Activated T-cell treated with anti-CD3 and anti-CD28 coated beads, Interleukin-2, amount 50 U/mL, for 4 hours (primary cell): ENCODE measurements around the gene LCN15. TPM values are rescaled to one million over a fixed set of nuclear protein-coding genes. Genes with fewer than 3 reads are reported as not detected.

Source experiments
- ATAC-seq, 2 donors: fragments of 200-7000 bp; cut with Tn5 transposase; one replicate each; pipeline ENCODE4 v1.10.0; 2021
- DNase-seq: peaks from one replicate; pipeline ENCODE4 v3.0.0-alpha.2; 2020
- H3K27me3 Mint-ChIP-seq: one replicate; pipeline ENCODE4 v1.8.0; 2021; ENCODE audit warnings: low read depth, mixed read lengths
- H3K36me3 Mint-ChIP-seq: one replicate; pipeline ENCODE4 v1.8.0; 2022; ENCODE audit warnings: mixed read lengths; ENCODE audit not compliant: insufficient read depth
- H3K4me1 Mint-ChIP-seq: one replicate; pipeline ENCODE4 v1.8.0; 2021; ENCODE audit warnings: low read depth, mixed read lengths
- H3K4me3 Mint-ChIP-seq: one replicate; pipeline ENCODE4 v1.8.0; 2021; ENCODE audit warnings: mild to moderate bottlenecking, moderate library complexity, mixed read lengths
- H3K9me3 Mint-ChIP-seq: one replicate; pipeline ENCODE4 v1.8.0; 2021; ENCODE audit warnings: mixed read lengths
- total RNA-seq, 3 donors: library from RNA; stranded (reverse); gene quantifications; one replicate each; pipeline ENCODE4 v1.2.1, GENCODE V29; 2021

Gene LCN15
- total RNA-seq, 3 donors from 2014 or later, result not detected

GRCh38 chr9:136740069-136740468 is 24.2 kb downstream of the LCN15 start:
- Mint-ChIP-seq H3K36me3 (no peaks in the 10 kb centered on the region), H3K4me3 (no peak overlapping the region), H3K4me1 (peaks cover 8% of the 10 kb centered on the region), H3K9me3 (no peaks in the 10 kb centered on the region), H3K27me3 (peaks cover 3% of the 10 kb centered on the region)
- DNase-seq, result no peak
- ATAC-seq, result no peak

- Mint-ChIP-seq H3K4me1 (peaks cover 8% of the 10 kb centered on the region), H3K4me3 (no peak overlapping the region), H3K36me3 (no peaks in the 10 kb centered on the region), H3K27me3 (peaks cover 3% of the 10 kb centered on the region), H3K9me3 (no peaks in the 10 kb centered on the region)
- ATAC-seq (no peak), DNase-seq (no peak)
These were observed 24.8 kb downstream of the LCN15 start for GRCh38 chr9:136739509-136739908.

GRCh38 chr9:136738960-136739359 is 25.4 kb downstream of the LCN15 start:
- DNase-seq (no peak), ATAC-seq (no peak)
- Mint-ChIP-seq H3K9me3 (no peaks in the 10 kb centered on the region), H3K27me3 (peaks cover 3% of the 10 kb centered on the region), H3K4me3 (no peak overlapping the region), H3K36me3 (no peaks in the 10 kb centered on the region), H3K4me1 (peaks cover 8% of the 10 kb centered on the region)

GRCh38 chr9:136735812-136736480 is 28.4 kb downstream of the LCN15 start:
- no peaks in the 10 kb centered on the region for H3K36me3 Mint-ChIP-seq
- no peaks in the 10 kb centered on the region for H3K9me3 Mint-ChIP-seq
- peaks cover 1% of the 10 kb centered on the region for H3K27me3 Mint-ChIP-seq
- H3K4me1 Mint-ChIP-seq, result peaks cover 7% of the 10 kb centered on the region
- ATAC-seq, result no peak
- DNase-seq, result no peak
- H3K4me3 Mint-ChIP-seq, result no peak overlapping the region

- Mint-ChIP-seq H3K27me3 (peaks cover 1% of the 10 kb centered on the region), H3K9me3 (no peaks in the 10 kb centered on the region), H3K4me3 (no peak overlapping the region), H3K4me1 (peaks cover 7% of the 10 kb centered on the region), H3K36me3 (no peaks in the 10 kb centered on the region)
- DNase-seq (no peak), ATAC-seq (peak; percentile 59 to 60)
These were observed 29.4 kb downstream of the LCN15 start for GRCh38 chr9:136734837-136735496.

GRCh38 chr9:136733611-136734010 is 30.7 kb downstream of the LCN15 start:
- peaks cover 12% of the 10 kb centered on the region for H3K4me1 Mint-ChIP-seq
- no peak overlapping the region for H3K4me3 Mint-ChIP-seq
- no peaks in the 10 kb centered on the region for H3K36me3 Mint-ChIP-seq
- no peaks in the 10 kb centered on the region for H3K27me3 Mint-ChIP-seq
- H3K9me3 Mint-ChIP-seq, result no peaks in the 10 kb centered on the region
- no peak for ATAC-seq
- DNase-seq, result no peak

DNA sequence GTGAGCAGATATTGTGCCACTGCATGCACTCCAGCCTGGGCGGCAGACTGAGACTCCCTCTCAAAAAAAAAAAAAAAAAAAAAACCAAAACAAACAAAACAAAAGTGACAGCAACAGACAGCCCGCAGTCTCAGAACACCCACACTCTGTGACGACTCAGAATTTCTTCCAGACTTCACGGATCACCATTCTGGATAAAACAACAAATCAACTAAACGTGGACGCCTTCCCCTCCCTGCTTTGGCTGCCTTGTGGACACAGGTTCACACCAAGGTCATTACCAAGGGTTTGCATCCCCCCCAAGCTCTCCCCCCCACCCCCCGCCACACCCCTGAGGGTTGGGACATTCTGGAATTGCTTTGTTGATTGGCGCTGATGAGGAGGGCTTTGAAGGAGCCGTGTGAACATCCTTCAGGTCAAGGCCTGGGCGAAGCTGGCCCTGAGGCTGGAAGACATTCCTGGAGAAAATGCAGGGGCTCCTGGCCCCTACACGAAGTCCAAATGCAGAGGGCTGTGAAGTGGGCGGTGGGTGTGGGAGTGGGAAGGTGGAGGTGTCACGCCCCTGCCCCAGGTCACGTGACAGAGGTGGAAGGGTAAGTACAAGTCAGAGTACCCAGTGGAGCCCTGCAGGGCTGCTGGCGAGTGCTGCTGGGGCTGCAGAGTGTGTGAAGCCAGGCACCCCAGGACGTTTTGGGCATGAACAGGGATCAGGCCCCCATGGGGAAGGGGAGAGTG is 31.7 kb downstream of the LCN15 start:
- Mint-ChIP-seq H3K4me1 (peaks cover 12% of the 10 kb centered on the region), H3K36me3 (no peaks in the 10 kb centered on the region), H3K4me3 (no peak overlapping the region), H3K27me3 (no peaks in the 10 kb centered on the region), H3K9me3 (no peaks in the 10 kb centered on the region)
- ATAC-seq (no peak), DNase-seq (no peak)

- peak overlapping the region; percentile 70 for H3K4me3 Mint-ChIP-seq
- H3K36me3 Mint-ChIP-seq, result peaks cover 16% of the 10 kb centered on the region
- no peaks in the 10 kb centered on the region for H3K9me3 Mint-ChIP-seq
- DNase-seq (no peak), ATAC-seq (no peak)
- H3K27me3 Mint-ChIP-seq, result no peaks in the 10 kb centered on the region
- H3K4me1 Mint-ChIP-seq, result peaks cover 29% of the 10 kb centered on the region
These were observed 34.4 kb downstream of the LCN15 start for GRCh38 chr9:136729926-136730325.

DNA sequence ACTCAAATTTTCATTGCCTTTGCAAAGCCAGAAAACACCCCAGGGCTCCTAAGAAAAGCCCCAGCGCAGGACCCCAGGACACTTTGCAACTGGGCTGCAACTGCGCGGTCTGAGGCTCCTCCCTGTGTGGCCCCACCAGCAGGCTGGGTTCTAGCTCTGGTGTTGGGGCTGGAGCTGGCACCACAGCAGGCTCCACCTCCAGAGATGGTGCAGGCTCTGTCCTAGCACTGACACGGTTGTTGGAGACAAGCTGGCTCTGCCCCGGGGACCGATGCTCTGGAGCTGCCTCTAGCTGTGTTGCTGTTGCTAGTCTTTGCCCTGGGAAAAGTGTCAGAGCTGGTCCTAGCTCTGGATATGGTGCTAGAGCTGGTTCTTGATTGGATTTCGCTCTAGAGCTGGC is 35.2 kb downstream of the LCN15 start:
- no peaks in the 10 kb centered on the region for H3K9me3 Mint-ChIP-seq
- H3K27me3 Mint-ChIP-seq, result no peaks in the 10 kb centered on the region
- H3K36me3 Mint-ChIP-seq, result peaks cover 24% of the 10 kb centered on the region
- peak overlapping the region; percentile 70 for H3K4me3 Mint-ChIP-seq
- DNase-seq (no peak), ATAC-seq (no peak)
- H3K4me1 Mint-ChIP-seq, result peaks cover 31% of the 10 kb centered on the region

DNA sequence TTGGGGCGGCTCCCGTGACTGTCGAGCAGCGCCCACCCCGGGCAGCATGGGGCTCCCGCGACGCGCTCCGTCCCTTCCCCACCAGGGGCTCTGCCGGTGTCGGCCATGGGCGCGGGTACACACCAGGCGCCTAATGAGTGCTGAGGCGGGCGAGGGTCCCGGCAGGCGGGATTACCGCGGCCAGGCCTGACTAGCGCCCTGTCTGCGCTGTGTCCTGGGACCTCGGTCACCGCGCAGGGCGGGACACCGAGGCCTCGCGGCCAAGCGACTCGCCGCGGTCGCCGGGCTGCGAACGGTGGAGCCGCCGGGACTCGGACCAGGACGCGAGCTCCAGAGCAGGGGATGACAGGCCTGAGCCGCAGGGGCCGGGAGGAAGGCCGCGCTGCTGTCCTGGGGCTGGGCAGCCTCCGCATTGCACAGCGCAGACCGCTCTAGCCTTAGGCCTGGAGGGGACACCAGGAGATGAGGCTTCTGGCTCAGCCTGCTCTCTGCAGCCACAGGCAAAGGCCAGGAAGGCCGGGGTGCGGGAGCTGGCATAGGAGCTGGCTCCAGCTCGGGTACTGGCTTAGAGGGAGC is 35.7 kb downstream of the LCN15 start:
- H3K4me3 Mint-ChIP-seq, result peak overlapping the region; percentile 70
- peaks cover 29% of the 10 kb centered on the region for H3K36me3 Mint-ChIP-seq
- H3K4me1 Mint-ChIP-seq, result peaks cover 34% of the 10 kb centered on the region
- DNase-seq (no peak), ATAC-seq (peak; percentile 18 to 33)
- no peaks in the 10 kb centered on the region for H3K9me3 Mint-ChIP-seq
- H3K27me3 Mint-ChIP-seq, result no peaks in the 10 kb centered on the region

DNA sequence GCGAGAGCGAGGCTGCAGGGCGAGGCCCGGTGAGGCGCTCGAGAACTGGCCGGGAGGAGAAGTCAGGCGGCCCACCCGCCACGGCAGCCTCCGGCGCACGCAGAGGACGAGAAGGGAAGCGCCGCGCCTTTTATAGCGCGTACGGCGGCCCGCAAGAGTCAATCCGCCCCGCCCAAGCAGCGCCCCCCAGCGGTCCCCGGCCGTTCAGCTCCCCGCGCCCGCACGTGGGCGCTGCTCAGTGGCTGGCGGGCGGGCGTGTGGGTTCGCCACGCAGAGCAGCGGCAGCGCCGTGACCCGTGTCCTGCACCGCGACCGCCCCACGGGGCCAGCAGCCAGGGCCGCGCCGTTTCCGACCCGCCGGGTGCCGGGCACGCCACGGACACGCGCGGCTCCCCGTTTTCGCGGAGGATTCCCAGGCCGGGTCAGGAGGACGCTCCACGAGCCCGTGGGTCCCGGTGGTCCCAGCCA is 36.2 kb downstream of the LCN15 start:
- H3K4me1 Mint-ChIP-seq, result peaks cover 34% of the 10 kb centered on the region
- no peaks in the 10 kb centered on the region for H3K9me3 Mint-ChIP-seq
- ATAC-seq (peak; percentile 68 to 74), DNase-seq (peak; percentile 95)
- peak overlapping the region; percentile 98 for H3K4me3 Mint-ChIP-seq
- no peaks in the 10 kb centered on the region for H3K27me3 Mint-ChIP-seq
- H3K36me3 Mint-ChIP-seq, result peaks cover 31% of the 10 kb centered on the region

DNA sequence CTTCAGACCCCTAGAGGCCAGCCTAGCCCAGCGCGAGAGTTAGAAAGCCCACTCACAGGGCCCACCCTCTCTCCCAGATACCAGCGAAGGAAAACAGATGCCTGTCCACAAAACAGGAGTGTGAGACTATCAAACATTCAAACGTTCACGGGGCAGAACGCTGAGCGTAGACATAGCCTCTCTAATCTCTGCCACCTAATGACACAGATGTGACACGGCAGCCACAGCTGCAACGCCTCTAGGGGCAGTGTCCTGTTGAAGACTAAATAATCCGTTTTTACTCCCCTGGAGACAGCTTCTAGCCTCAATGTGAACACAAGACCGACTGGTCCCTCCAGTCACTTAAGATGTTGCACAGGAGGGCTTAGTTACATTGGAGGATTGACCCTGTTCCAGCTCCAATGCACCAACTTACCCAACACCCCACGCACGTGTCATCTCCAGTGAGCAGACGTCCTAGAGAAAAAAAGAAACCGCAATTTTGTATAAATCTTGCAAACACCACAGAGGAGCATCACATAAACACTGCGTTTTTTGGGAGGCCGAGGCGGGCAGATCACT is 37.6 kb downstream of the LCN15 start:
- DNase-seq, result peak; percentile 35
- ATAC-seq, result no peak
- no peaks in the 10 kb centered on the region for H3K27me3 Mint-ChIP-seq
- peaks cover 27% of the 10 kb centered on the region for H3K4me1 Mint-ChIP-seq
- H3K4me3 Mint-ChIP-seq, result peak overlapping the region; percentile 98
- H3K36me3 Mint-ChIP-seq, result peaks cover 31% of the 10 kb centered on the region
- H3K9me3 Mint-ChIP-seq, result no peaks in the 10 kb centered on the region

- Mint-ChIP-seq H3K36me3 (peaks cover 31% of the 10 kb centered on the region), H3K4me3 (peak overlapping the region; percentile 98), H3K27me3 (no peaks in the 10 kb centered on the region)
These were observed 38.2 kb downstream of the LCN15 start for GRCh38 chr9:136726118-136726517.

GRCh38 chr9:136725612-136726011 is 38.7 kb downstream of the LCN15 start:
- peaks cover 31% of the 10 kb centered on the region for H3K36me3 Mint-ChIP-seq
- no peak for ATAC-seq
- no peaks in the 10 kb centered on the region for H3K9me3 Mint-ChIP-seq
- peaks cover 27% of the 10 kb centered on the region for H3K4me1 Mint-ChIP-seq
- no peak for DNase-seq
- no peaks in the 10 kb centered on the region for H3K27me3 Mint-ChIP-seq
- peak overlapping the region; percentile 98 for H3K4me3 Mint-ChIP-seq

More at GRCh38 chr9:136726118-136726517, 38.2 kb downstream of the LCN15 start:
- Mint-ChIP-seq H3K4me1 (peaks cover 27% of the 10 kb centered on the region), H3K9me3 (no peaks in the 10 kb centered on the region)
- no peak for DNase-seq
- no peak for ATAC-seq
